HCT116 (cell line): ENCODE results near the gene TSTD2.

Experiments used
- CEBPB ChIP-seq: IDR thresholded peaks from 2 replicates; pipeline ENCODE4 v1.6.1; 2012; ENCODE audit warnings: low read depth
- EZH2 ChIP-seq: fragments of 200-600 bp; sonication (generic); IDR thresholded peaks from 2 replicates; pipeline ENCODE4 v1.6.1; 2017; ENCODE audit warnings: antibody characterized with exemption, mixed run types
- JUND ChIP-seq: IDR thresholded peaks from 2 replicates; pipeline ENCODE4 v1.6.1; 2012
- POLR2A ChIP-seq: IDR thresholded peaks from 2 replicates; pipeline ENCODE4 v1.7.0; 2011; ENCODE audit warnings: borderline replicate concordance; ENCODE audit not compliant: insufficient read depth, insufficient read length; ENCODE audit errors: extremely low read depth
- POLR2AphosphoS5 ChIP-seq: IDR thresholded peaks from 2 replicates; pipeline ENCODE4 v1.6.1; 2011; ENCODE audit warnings: mild to moderate bottlenecking, low read depth, low read length, moderate library complexity
- SIN3A ChIP-seq: IDR thresholded peaks from 2 replicates; pipeline ENCODE4 v1.6.1; 2012; ENCODE audit warnings: low read depth
- ZNF274 ChIP-seq: fragments of 200-500 bp; sonication (Bioruptor generic); IDR thresholded peaks from 2 replicates; pipeline ENCODE4 v1.6.1; 2014; ENCODE audit warnings: mild to moderate bottlenecking, low read depth, low read length, inconsistent platforms
- TF ChIP-seq, protein P1 (sequence below), 3 experiments: fragments of 200-600 bp in 1 of 3; sonication (generic) in 1 of 3; IDR thresholded peaks in 2 of 3; conservative IDR thresholded peaks in 1 of 3; 2 replicates each; pipeline ENCODE4 v1.5.1; 2012 to 2017; ENCODE audit warnings: low read depth in 2 of 3, low read length in 2 of 3, antibody characterized with exemption in 1 of 3, borderline replicate concordance in 1 of 3, control low read depth in 1 of 3, mild to moderate bottlenecking in 1 of 3, mixed read lengths in 1 of 3, mixed run types in 1 of 3, moderate library complexity in 1 of 3; ENCODE audit not compliant: insufficient read depth in 1 of 3
- TF ChIP-seq, protein P2 (sequence below): IDR thresholded peaks from 2 replicates; pipeline ENCODE4 v1.6.1; 2012
- TF ChIP-seq, protein P3 (sequence below): IDR thresholded peaks from 2 replicates; pipeline ENCODE4 v1.6.1; 2012; ENCODE audit warnings: low read depth

DNA sequence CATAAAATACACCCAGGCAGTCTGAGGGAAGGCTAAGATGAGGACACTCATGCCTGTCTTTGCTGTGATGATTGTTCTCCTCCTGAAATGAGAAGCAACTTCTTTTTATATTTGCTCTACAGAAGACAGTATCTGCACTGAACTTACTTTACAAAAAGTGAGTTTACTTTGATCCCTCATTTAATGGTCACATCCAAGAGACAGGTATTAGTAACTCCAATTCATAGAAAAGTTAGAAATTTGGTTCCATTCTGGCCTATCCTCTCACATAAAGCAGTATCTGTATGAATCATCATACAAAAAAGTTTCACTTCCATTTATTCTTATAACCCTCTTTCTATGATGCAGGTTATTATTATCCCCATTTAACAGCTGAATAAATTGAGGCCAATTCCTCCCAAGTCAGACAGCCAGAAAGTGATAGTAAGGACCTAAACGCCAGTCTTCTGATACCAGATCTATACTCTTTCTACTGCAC is 15.2 kb downstream of the TSTD2 start:
- no peak for TF ChIP-seq CEBPB
- no peak for TF ChIP-seq POLR2A
- TF ChIP-seq, protein P1, sequence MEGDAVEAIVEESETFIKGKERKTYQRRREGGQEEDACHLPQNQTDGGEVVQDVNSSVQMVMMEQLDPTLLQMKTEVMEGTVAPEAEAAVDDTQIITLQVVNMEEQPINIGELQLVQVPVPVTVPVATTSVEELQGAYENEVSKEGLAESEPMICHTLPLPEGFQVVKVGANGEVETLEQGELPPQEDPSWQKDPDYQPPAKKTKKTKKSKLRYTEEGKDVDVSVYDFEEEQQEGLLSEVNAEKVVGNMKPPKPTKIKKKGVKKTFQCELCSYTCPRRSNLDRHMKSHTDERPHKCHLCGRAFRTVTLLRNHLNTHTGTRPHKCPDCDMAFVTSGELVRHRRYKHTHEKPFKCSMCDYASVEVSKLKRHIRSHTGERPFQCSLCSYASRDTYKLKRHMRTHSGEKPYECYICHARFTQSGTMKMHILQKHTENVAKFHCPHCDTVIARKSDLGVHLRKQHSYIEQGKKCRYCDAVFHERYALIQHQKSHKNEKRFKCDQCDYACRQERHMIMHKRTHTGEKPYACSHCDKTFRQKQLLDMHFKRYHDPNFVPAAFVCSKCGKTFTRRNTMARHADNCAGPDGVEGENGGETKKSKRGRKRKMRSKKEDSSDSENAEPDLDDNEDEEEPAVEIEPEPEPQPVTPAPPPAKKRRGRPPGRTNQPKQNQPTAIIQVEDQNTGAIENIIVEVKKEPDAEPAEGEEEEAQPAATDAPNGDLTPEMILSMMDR (IDR thresholded peaks at IDR 0.05 in 2 of 3, conservative IDR thresholded peaks at IDR 0.05 in 1 of 3; ENCODE audit: borderline replicate concordance in 1 of 3, insufficient read depth in 1 of 3, low read depth in 2 of 3, low read length in 2 of 3) = no peak
- TF ChIP-seq, protein P2, sequence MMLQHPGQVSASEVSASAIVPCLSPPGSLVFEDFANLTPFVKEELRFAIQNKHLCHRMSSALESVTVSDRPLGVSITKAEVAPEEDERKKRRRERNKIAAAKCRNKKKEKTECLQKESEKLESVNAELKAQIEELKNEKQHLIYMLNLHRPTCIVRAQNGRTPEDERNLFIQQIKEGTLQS = no peak
- TF ChIP-seq SIN3A = no peak
- no peak for TF ChIP-seq ZNF274
- TF ChIP-seq POLR2AphosphoS5 = no peak
- TF ChIP-seq, protein P3, sequence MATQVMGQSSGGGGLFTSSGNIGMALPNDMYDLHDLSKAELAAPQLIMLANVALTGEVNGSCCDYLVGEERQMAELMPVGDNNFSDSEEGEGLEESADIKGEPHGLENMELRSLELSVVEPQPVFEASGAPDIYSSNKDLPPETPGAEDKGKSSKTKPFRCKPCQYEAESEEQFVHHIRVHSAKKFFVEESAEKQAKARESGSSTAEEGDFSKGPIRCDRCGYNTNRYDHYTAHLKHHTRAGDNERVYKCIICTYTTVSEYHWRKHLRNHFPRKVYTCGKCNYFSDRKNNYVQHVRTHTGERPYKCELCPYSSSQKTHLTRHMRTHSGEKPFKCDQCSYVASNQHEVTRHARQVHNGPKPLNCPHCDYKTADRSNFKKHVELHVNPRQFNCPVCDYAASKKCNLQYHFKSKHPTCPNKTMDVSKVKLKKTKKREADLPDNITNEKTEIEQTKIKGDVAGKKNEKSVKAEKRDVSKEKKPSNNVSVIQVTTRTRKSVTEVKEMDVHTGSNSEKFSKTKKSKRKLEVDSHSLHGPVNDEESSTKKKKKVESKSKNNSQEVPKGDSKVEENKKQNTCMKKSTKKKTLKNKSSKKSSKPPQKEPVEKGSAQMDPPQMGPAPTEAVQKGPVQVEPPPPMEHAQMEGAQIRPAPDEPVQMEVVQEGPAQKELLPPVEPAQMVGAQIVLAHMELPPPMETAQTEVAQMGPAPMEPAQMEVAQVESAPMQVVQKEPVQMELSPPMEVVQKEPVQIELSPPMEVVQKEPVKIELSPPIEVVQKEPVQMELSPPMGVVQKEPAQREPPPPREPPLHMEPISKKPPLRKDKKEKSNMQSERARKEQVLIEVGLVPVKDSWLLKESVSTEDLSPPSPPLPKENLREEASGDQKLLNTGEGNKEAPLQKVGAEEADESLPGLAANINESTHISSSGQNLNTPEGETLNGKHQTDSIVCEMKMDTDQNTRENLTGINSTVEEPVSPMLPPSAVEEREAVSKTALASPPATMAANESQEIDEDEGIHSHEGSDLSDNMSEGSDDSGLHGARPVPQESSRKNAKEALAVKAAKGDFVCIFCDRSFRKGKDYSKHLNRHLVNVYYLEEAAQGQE = no peak
- TF ChIP-seq EZH2 = no peak
- TF ChIP-seq JUND = no peak
